ENCODE results near the gene FUT9.

GRCh38 chr6:95994151-95994550, 21.6 kb upstream of the FUT9 start:
- TF ChIP-seq EZH2phosphoT487 (IDR thresholded peaks at IDR 0.05; ENCODE audit: low read length) (no peak), EZH2 (optimal IDR thresholded peaks at IDR 0.05; ENCODE audit: low read depth, low read length) (no peak), CTCF (IDR thresholded peaks at IDR 0.05; ENCODE audit: low read length) (no peak)

All from MM.1S (cell line).